Psoas muscle (tissue), 8 donors: ENCODE results near the gene SSBP3. TPM values are rescaled to one million over a fixed set of nuclear protein-coding genes. Genes with fewer than 3 reads are reported as not detected.

Source experiments
- ATAC-seq, 4 donors: fragments of 200-7000 bp; cut with Tn5 transposase; one replicate each; pipeline ENCODE4 v1.9.1; 2020; ENCODE audit warnings: moderate library complexity in 3 of 4, mild to moderate bottlenecking in 2 of 4
- DNase-seq, 2 donors: peaks; one replicate each; pipeline ENCODE4 v3.0.0-alpha.2; 2020
- H3K27ac ChIP-seq: fragments of 200-600 bp; one replicate; pipeline ENCODE4 v1.8.0; 2022
- H3K27me3 ChIP-seq, 3 donors: fragments of 200-600 bp in 1 of 3; one replicate each; pipeline versions ENCODE4 v1.6.1 to v1.8.0; 2013 to 2022; ENCODE audit warnings: low read length in 2 of 3, mild to moderate bottlenecking in 2 of 3, moderate library complexity in 1 of 3; ENCODE audit not compliant: insufficient read depth in 3 of 3
- H3K36me3 ChIP-seq, 2 donors: fragments of 200-600 bp in 1 of 2; one replicate each; pipeline versions ENCODE4 v1.6.1 to v1.8.0; 2013 to 2022; ENCODE audit warnings: low read depth in 1 of 2, mild to moderate bottlenecking in 1 of 2, moderate library complexity in 1 of 2; ENCODE audit not compliant: insufficient read depth in 1 of 2
- H3K4me1 ChIP-seq: fragments of 200-600 bp; one replicate; pipeline ENCODE4 v1.8.0; 2022
- H3K4me3 ChIP-seq: fragments of 200-600 bp; one replicate; pipeline ENCODE4 v1.8.0; 2022; ENCODE audit warnings: mild to moderate bottlenecking
- H3K9me3 ChIP-seq: fragments of 200-600 bp; one replicate; pipeline ENCODE4 v1.8.0; 2022
- WGBS, 3 donors: extraction: QIAGEN DNeasy Blood & Tissue Kit; methylation state at CpG; one replicate each; pipeline versions ENCODE4 v1.1.6 to v1.1.7; 2013; 5-methylcytosine and 5-hydroxymethylcytosine counted together
- intact Hi-C, 2 donors: fragments of 100-400 bp; cut with DNase I; formaldehyde crosslinking; loops; one replicate each; pipeline versions ENCODE4 v1.11.0 to v1.14.2; 2022
- polyA plus RNA-seq, 3 donors: library from polyadenylated mRNA; stranded (reverse); fragments of 200-250 nt; gene quantifications; one replicate each; pipeline ENCODE4 v1.2.3, GENCODE V29; 2013
- total RNA-seq, 4 donors: library from RNA; stranded (reverse); fragmentation: NEBNext Ultra II Directional in 2 of 4; extraction: Animal tissue kit (Norgen Biotek cat#: 25700) in 2 of 4; gene quantifications; one replicate each; pipeline versions ENCODE4 v1.2.1 to v1.2.4, GENCODE V29; 2021 to 2023
- TF ChIP-seq, protein P1 (sequence below): fragments of 200-600 bp; IDR thresholded peaks from one replicate; pipeline ENCODE4 v1.8.0; 2022; ENCODE audit warnings: antibody characterized with exemption
- donor health status: healthy with polysubstance abuse.
- donor health status: DM: no; HTN: no; CAD: no; lungs with moderate emphysema.
- donor health status: Bipolar disorder and iron deficiency.
- donor health status: healthy.
- donor health status: DM: yes; HTN: yes; CAD: no.
- donor health status: DM: no; HTN: no; CAD: no.
- donor health status: DM: no; HTN: no; CAD: no.
- donor health status: DM: yes; HTN: yes; CAD: no.

SSBP3 gene
- total and polyA plus RNA-seq, 7 donors = 7.9 to 24.2 (median 21.6) TPM

- ATAC-seq = no peak
- H3K4me3 ChIP-seq = no peak overlapping the region
- 80 to 92% (median 80%) methylated on average over 6 of the region's 6 CpGs for WGBS, 3 donors
- H3K27me3 ChIP-seq = no peaks in the 10 kb centered on the region
- TF ChIP-seq, protein P1, sequence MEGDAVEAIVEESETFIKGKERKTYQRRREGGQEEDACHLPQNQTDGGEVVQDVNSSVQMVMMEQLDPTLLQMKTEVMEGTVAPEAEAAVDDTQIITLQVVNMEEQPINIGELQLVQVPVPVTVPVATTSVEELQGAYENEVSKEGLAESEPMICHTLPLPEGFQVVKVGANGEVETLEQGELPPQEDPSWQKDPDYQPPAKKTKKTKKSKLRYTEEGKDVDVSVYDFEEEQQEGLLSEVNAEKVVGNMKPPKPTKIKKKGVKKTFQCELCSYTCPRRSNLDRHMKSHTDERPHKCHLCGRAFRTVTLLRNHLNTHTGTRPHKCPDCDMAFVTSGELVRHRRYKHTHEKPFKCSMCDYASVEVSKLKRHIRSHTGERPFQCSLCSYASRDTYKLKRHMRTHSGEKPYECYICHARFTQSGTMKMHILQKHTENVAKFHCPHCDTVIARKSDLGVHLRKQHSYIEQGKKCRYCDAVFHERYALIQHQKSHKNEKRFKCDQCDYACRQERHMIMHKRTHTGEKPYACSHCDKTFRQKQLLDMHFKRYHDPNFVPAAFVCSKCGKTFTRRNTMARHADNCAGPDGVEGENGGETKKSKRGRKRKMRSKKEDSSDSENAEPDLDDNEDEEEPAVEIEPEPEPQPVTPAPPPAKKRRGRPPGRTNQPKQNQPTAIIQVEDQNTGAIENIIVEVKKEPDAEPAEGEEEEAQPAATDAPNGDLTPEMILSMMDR = no peak
- intact Hi-C loops = no loop called here
- H3K4me1 ChIP-seq = peaks cover 50% of the 10 kb centered on the region
- no peaks in the 10 kb centered on the region for H3K36me3 ChIP-seq
- no peaks in the 10 kb centered on the region for H3K9me3 ChIP-seq
- peak overlapping the region; percentile 36 for H3K27ac ChIP-seq
- no peak for DNase-seq
Measured at GRCh38 chr1:54297596-54298283, 108.5 kb downstream of the SSBP3 start.

- peak overlapping the region; percentile 3 for H3K27ac ChIP-seq
- DNase-seq (no peak), ATAC-seq (no peak)
- H3K4me1 ChIP-seq = peaks cover 58% of the 10 kb centered on the region
- no peaks in the 10 kb centered on the region for H3K27me3 ChIP-seq
- H3K9me3 ChIP-seq = no peaks in the 10 kb centered on the region
- TF ChIP-seq, protein P1 = no peak
- intact Hi-C loops = no loop called here
- no peak overlapping the region for H3K4me3 ChIP-seq
- WGBS, 3 donors = 79 to 86% (median 80%) methylated on average over 5 of the region's 5 CpGs
- no peaks in the 10 kb centered on the region for H3K36me3 ChIP-seq
Measured at GRCh38 chr1:54296666-54297065, 109.5 kb downstream of the SSBP3 start.

GRCh38 chr1:54294887-54295286, 111.3 kb downstream of the SSBP3 start:
- no peaks in the 10 kb centered on the region for H3K9me3 ChIP-seq
- H3K27me3 ChIP-seq = no peaks in the 10 kb centered on the region
- ATAC-seq = no peak
- intact Hi-C loops = no loop called here
- TF ChIP-seq, protein P1 = no peak
- no peak for DNase-seq
- no peak overlapping the region for H3K4me3 ChIP-seq
- H3K4me1 ChIP-seq = peaks cover 67% of the 10 kb centered on the region
- 83 to 90% (median 86%) methylated on average over 6 of the region's 6 CpGs for WGBS, 3 donors
- H3K36me3 ChIP-seq = no peaks in the 10 kb centered on the region
- H3K27ac ChIP-seq = no peak overlapping the region

DNA sequence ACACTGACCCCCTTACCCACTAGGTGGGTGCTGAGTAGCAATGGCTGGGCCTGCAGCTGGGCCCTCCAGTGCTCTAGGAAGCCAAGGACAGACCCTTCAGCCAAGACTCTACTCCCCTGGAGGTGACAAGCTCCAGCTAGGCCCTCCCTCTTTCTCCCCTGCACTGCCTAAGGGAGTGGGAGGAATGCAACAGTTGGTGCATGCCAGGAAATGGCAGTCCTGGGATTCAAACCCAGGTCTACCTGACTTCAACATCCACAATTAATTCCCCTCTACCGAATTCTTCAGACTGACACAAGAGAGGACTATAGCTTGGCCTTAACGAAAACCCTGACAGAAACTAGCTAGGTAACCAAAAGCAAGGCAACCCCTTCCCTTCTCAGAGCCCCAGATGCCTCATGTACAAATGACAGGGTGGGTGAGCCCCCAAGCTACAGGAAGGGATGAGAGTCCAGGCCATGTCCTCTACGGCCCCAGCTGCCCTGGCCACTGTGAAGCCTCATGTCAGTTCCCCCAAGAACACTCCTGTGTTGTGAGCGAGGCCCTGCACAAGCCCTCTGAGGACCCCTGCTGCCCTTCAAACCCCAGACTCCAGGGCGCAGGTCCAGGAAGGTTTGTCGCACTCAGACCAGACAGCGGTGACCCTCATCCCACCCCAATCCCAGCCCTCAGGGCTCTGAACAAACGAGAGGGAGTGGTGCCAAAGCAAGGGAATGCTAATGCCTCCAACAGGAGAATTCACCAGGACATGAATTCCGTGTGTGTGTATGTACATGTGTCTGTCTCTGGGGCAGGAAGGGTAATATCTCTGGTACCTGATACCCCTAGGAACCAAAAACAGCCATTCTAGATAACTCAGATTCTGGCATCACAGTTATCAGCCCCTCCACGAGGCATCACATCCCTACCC, 113.9 kb downstream of the SSBP3 start:
- DNase-seq (no peak), ATAC-seq (no peak)
- no peaks in the 10 kb centered on the region for H3K27me3 ChIP-seq
- no peaks in the 10 kb centered on the region for H3K36me3 ChIP-seq
- peaks cover 71% of the 10 kb centered on the region for H3K4me1 ChIP-seq
- intact Hi-C loops = no loop called here
- peak overlapping the region; percentile 90 for H3K27ac ChIP-seq
- 76 to 87% (median 78%) methylated on average over 10 of the region's 10 CpGs for WGBS, 3 donors
- no peaks in the 10 kb centered on the region for H3K9me3 ChIP-seq
- TF ChIP-seq, protein P1 = no peak
- no peak overlapping the region for H3K4me3 ChIP-seq
